SU-DHL-6 (cell line): ENCODE results near the gene FAM20B.

Experiments used
- H2AFZ ChIP-seq: fragments of 200-600 bp; sonication (generic); 2 replicates; pipeline ENCODE4 v1.6.1; 2014; ENCODE audit warnings: low read depth, mild to moderate bottlenecking, moderate library complexity, mixed read lengths, antibody characterized with exemption, low read length; ENCODE audit not compliant: severe bottlenecking
- H3F3A ChIP-seq: fragments of 200-600 bp; shearing (Covaris generic); 2 replicates; pipeline ENCODE4 v1.6.0; 2016; ENCODE audit warnings: antibody characterized with exemption, mild to moderate bottlenecking; ENCODE audit not compliant: insufficient read depth
- H3K27ac ChIP-seq: fragments of 200-600 bp; sonication (generic); 2 replicates; pipeline ENCODE4 v1.5.1; 2016; ENCODE audit warnings: low read depth, mild to moderate bottlenecking, low read length, moderate library complexity, mixed read lengths
- H3K27me3 ChIP-seq: fragments of 200-600 bp; sonication (generic), shearing (Covaris generic); 2 replicates; pipeline ENCODE4 v1.6.0; 2014; ENCODE audit warnings: mild to moderate bottlenecking, low read length
- H3K36me3 ChIP-seq: fragments of 200-600 bp; sonication (generic); 2 replicates; pipeline ENCODE4 v1.6.1; 2014; ENCODE audit warnings: mild to moderate bottlenecking, low read length, mixed read lengths
- H3K4me2 ChIP-seq: fragments of 300-600, 200-600 bp; shearing (Covaris generic), sonication (generic); 2 replicates; pipeline ENCODE4 v1.6.0; 2014; ENCODE audit warnings: low read length, low read depth, mild to moderate bottlenecking; ENCODE audit not compliant: poor library complexity, severe bottlenecking
- H3K4me3 ChIP-seq: fragments of 200-600 bp; sonication (generic); 2 replicates; pipeline ENCODE4 v1.5.1; 2014; ENCODE audit warnings: antibody characterized with exemption, low read length, mild to moderate bottlenecking, mixed read lengths; ENCODE audit not compliant: insufficient read depth, poor library complexity, severe bottlenecking
- H3K79me2 ChIP-seq: fragments of 200-600 bp; sonication (generic); 2 replicates; pipeline ENCODE4 v1.6.1; 2014; ENCODE audit warnings: mild to moderate bottlenecking, low read length, moderate library complexity; ENCODE audit not compliant: insufficient read depth
- H3K9ac ChIP-seq: fragments of 200-600 bp; sonication (generic); 2 replicates; pipeline ENCODE4 v1.7.0; 2014; ENCODE audit warnings: mild to moderate bottlenecking, low read length
- H3K9me2 ChIP-seq: fragments of 200-600 bp; sonication (generic); replicated peaks from 2 replicates; pipeline ENCODE4 v1.6.1; 2014; ENCODE audit warnings: low read length; ENCODE audit not compliant: insufficient read depth
- H3K9me3 ChIP-seq: fragments of 200-600 bp; sonication (generic); 2 replicates; pipeline ENCODE4 v1.6.1; 2014; ENCODE audit warnings: low read length, mixed read lengths; ENCODE audit not compliant: insufficient read depth
- H4K20me1 ChIP-seq: fragments of 200-600 bp; sonication (generic); 2 replicates; pipeline ENCODE4 v1.6.1; 2014; ENCODE audit warnings: low read depth, mild to moderate bottlenecking, antibody characterized with exemption, low read length, moderate library complexity, mixed read lengths
- CTCF ChIP-seq: fragments of 200-600 bp; sonication (generic); IDR thresholded peaks from one replicate; pipeline ENCODE4 v1.5.1; 2017; ENCODE audit warnings: antibody characterized with exemption, mild to moderate bottlenecking, low read length, moderate library complexity; ENCODE audit not compliant: insufficient read depth, poor library complexity, severe bottlenecking
- EZH2phosphoT487 ChIP-seq: fragments of 200-600 bp; sonication (generic), shearing (Covaris generic); conservative IDR thresholded peaks from 2 replicates; pipeline ENCODE4 v1.6.1; 2018; ENCODE audit warnings: mild to moderate bottlenecking, antibody characterized with exemption, low read length, moderate library complexity, mixed read lengths

The FAM20B gene

GRCh38 chr1:179042087-179042486 is 16.4 kb downstream of the FAM20B start:
- Histone ChIP-seq H3K9me3 (no peaks in the 10 kb centered on the region), H3F3A (no peaks in the 10 kb centered on the region), H3K79me2 (no peaks in the 10 kb centered on the region), H2AFZ (no peak overlapping the region), H3K27ac (no peak overlapping the region), H3K4me2 (no peak overlapping the region), H4K20me1 (no peaks in the 10 kb centered on the region), H3K9ac (no peak overlapping the region), H3K27me3 (no peaks in the 10 kb centered on the region), H3K9me2 (no peaks in the 10 kb centered on the region), H3K36me3 (no peaks in the 10 kb centered on the region), H3K4me3 (no peak overlapping the region)
- no peak for TF ChIP-seq CTCF
- no peak for TF ChIP-seq EZH2phosphoT487

- Histone ChIP-seq H3K4me2 (no peak overlapping the region), H3K9me3 (no peaks in the 10 kb centered on the region), H3K79me2 (no peaks in the 10 kb centered on the region), H3K27ac (no peak overlapping the region), H3K36me3 (no peaks in the 10 kb centered on the region), H4K20me1 (no peaks in the 10 kb centered on the region), H3K9ac (no peak overlapping the region), H3F3A (no peaks in the 10 kb centered on the region), H2AFZ (no peak overlapping the region), H3K9me2 (no peaks in the 10 kb centered on the region), H3K4me3 (no peak overlapping the region), H3K27me3 (no peaks in the 10 kb centered on the region)
- no peak for TF ChIP-seq CTCF
- TF ChIP-seq EZH2phosphoT487: no peak
Measured at GRCh38 chr1:179042700-179043099, 17.0 kb downstream of the FAM20B start.

- H3K27me3 ChIP-seq: no peaks in the 10 kb centered on the region
- TF ChIP-seq EZH2phosphoT487 (no peak), CTCF (no peak)
- no peak overlapping the region for H3K4me2 ChIP-seq
- no peaks in the 10 kb centered on the region for H3K36me3 ChIP-seq
- no peaks in the 10 kb centered on the region for H3F3A ChIP-seq
- H4K20me1 ChIP-seq: no peaks in the 10 kb centered on the region
- H3K27ac ChIP-seq: no peak overlapping the region
- H3K9me3 ChIP-seq: no peaks in the 10 kb centered on the region
- H3K9me2 ChIP-seq: no peaks in the 10 kb centered on the region
- no peak overlapping the region for H3K9ac ChIP-seq
- no peaks in the 10 kb centered on the region for H3K79me2 ChIP-seq
- no peak overlapping the region for H2AFZ ChIP-seq
- no peak overlapping the region for H3K4me3 ChIP-seq
Measured at GRCh38 chr1:179043266-179043665, 17.6 kb downstream of the FAM20B start.

GRCh38 chr1:179043907-179044306 is 18.2 kb downstream of the FAM20B start:
- Histone ChIP-seq H3K27ac (no peak overlapping the region), H3K4me2 (no peak overlapping the region), H3K27me3 (no peaks in the 10 kb centered on the region), H3K4me3 (no peak overlapping the region), H2AFZ (no peak overlapping the region), H3K9me2 (no peaks in the 10 kb centered on the region), H3K9ac (no peak overlapping the region), H3K9me3 (no peaks in the 10 kb centered on the region), H3F3A (no peaks in the 10 kb centered on the region), H4K20me1 (no peaks in the 10 kb centered on the region), H3K79me2 (no peaks in the 10 kb centered on the region), H3K36me3 (no peaks in the 10 kb centered on the region)
- TF ChIP-seq EZH2phosphoT487 (no peak), CTCF (no peak)
